ENCODE data around the gene CARMIL1.

Gene CARMIL1

GRCh38 chr6:25599516-25600085 lies 320.4 kb downstream of the CARMIL1 start:
- in situ Hi-C loops (cut with MboI; ENCODE audit: low sequenced_read_pairs): no loop called here

- in situ Hi-C loops (cut with MboI; ENCODE audit: low sequenced_read_pairs): no loop called here
Measured at GRCh38 chr6:25601800-25602673, 322.9 kb downstream of the CARMIL1 start.

DNA sequence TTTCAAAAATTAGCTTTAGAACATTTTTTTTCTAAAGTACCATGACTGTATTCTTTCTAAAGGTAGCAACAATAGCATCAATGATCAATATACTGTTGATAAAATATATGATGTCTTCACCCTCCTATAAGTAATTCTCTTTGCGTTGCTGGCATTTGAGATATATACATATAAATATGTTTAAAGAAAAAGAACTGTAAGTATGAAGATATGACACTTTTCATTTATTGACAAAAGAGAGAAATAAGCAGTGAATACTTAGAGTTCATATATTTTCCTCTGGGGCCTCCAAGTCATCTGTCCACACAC lies 323.5 kb downstream of the CARMIL1 start:
- in situ Hi-C loops (cut with MboI; ENCODE audit: low sequenced_read_pairs): no loop called here

DNA sequence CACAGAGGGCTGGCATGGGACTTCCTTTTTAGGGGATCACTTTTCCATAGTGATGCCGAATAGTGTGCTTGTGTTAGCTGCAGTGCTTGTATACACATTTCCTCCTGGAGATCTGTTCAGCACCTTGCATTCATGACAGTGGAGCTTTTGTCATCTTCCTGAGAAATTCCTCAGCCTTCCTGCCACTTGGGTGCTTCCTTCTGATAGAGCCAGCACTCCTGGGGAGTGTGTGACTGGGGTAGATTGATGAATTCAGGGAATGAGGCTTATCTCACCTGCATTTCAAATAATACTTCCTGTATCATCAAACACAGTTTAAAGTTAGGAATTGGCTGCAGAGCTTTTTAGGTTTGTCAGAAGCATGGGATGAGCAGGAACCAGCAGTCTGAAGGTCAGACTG lies 324.1 kb downstream of the CARMIL1 start:
- in situ Hi-C loops (cut with MboI; ENCODE audit: low sequenced_read_pairs): no loop called here

GRCh38 chr6:25606151-25606550 lies 327.0 kb downstream of the CARMIL1 start:
- in situ Hi-C loops (cut with MboI; ENCODE audit: low sequenced_read_pairs): no loop called here

DNA sequence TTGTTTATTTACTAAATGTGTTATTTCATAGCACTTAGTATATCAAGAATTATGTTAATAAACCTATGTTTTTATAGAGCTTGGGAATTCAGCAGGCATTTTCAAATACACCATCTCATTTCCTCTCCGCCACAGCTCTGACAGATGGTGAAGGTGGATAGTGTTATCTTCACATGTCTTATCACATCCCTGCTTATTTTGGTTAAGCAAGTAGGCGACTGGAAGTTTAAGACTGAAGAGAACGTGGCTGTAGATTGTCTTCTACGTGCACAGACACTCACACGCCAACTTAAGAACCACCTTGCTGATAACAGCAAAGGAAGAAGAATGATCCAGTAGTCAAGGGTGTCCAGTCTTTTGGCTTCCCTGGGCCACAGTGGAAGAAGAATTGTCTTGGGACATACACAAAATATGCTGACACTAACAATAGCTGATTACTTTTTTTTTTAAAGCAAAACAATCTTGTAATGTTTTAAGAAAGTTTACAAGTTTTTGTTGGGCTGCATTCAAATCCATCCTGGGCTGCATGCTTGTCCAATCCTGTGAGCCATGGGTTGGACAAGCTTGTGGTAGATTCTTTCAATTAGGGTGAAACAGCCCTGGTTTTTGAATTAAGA lies 329.5 kb downstream of the CARMIL1 start:
- in situ Hi-C loops (cut with MboI; ENCODE audit: low sequenced_read_pairs): no loop called here

DNA sequence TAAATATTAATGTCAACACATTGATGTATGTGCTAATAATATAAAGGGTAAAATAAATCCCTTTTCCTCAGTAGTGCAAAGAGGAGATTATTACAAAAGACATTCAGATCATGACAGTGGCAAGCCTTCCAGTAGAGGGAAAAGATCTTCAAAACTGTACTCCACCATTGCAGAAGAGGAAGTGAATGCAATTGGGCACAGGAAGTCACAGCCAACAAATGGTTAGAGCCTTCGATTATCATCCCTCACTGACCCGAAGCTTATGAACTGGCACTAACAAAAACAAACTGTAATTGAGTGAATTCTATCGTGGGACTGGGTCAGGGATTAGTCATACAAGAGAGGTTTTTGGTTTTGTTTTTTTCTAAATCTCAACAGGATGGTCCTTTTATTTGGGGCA lies 333.5 kb downstream of the CARMIL1 start:
- in situ Hi-C loops (cut with MboI; ENCODE audit: low sequenced_read_pairs): no loop called here

DNA sequence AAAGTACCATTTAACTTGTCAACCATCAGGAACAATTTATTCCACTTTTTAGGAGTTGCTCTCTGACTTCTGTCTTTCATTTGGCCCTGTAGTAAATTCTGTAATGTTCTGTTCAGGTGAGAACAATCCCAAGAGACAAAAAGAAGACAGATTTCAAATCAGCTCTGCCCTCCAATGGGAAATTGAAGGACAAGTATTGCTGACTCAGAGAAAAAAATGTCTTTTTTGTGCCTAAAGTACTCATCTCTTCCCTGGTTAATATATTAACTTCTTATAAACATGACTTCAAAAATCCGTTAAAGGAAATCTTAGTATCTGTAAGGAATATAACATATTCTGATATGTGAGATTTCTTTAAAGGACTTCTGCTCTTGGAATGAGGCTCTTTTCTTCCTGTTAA lies 334.2 kb downstream of the CARMIL1 start:
- in situ Hi-C loops (cut with MboI; ENCODE audit: low sequenced_read_pairs): no loop called here

- in situ Hi-C loops (cut with MboI; ENCODE audit: low sequenced_read_pairs): no loop called here
Measured at GRCh38 chr6:25614052-25614451, 334.9 kb downstream of the CARMIL1 start.

DNA sequence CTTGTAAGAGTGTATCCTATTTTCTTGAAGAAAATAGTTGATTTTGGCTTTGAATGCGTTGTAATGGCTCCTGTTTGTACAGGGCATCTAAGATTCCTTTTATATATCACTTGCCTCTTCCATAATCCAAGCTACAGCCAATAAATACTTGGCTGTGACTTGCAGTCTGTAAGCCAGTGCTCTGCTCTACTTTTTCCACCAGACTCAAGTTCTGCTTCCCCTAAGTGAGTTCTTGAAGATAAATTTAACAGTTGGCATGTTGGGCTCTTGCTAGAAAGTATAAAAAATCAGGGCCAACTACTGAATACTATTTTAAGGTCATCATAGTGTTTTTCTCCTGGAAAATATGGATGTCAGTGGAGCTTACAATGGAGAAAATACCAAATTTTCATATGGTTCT lies 336.3 kb downstream of the CARMIL1 start:
- in situ Hi-C loops (cut with MboI; ENCODE audit: low sequenced_read_pairs): no loop called here

DNA sequence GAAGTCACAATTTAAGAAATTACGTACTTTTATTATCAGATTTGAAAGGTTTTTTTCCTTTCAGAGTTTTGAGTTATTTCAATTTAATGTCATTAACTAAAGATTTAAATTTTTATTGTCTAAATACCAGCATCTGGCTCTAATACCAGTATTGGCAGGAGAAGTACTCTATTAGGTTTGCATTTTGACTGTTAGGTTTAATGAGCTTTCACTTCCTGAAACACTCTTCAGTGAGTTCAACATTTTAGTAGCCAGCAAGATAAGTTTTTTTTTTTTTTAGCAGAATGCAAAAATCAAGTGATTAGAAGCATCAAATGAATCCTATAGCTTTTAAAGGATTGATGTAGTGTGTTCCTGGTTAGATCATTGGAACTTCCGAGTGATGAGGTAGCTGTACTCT lies 338.8 kb downstream of the CARMIL1 start:
- in situ Hi-C loops (cut with MboI; ENCODE audit: low sequenced_read_pairs): no loop called here

GRCh38 chr6:25619217-25619616 lies 340.0 kb downstream of the CARMIL1 start:
- in situ Hi-C loops (cut with MboI; ENCODE audit: low sequenced_read_pairs): no loop called here

- in situ Hi-C loops (cut with MboI; ENCODE audit: low sequenced_read_pairs): no loop called here
Measured at GRCh38 chr6:25620391-25620790, 341.2 kb downstream of the CARMIL1 start.

- in situ Hi-C loops (cut with MboI; ENCODE audit: low sequenced_read_pairs): no loop called here
Measured at GRCh38 chr6:25623065-25623464, 343.9 kb downstream of the CARMIL1 start.

DNA sequence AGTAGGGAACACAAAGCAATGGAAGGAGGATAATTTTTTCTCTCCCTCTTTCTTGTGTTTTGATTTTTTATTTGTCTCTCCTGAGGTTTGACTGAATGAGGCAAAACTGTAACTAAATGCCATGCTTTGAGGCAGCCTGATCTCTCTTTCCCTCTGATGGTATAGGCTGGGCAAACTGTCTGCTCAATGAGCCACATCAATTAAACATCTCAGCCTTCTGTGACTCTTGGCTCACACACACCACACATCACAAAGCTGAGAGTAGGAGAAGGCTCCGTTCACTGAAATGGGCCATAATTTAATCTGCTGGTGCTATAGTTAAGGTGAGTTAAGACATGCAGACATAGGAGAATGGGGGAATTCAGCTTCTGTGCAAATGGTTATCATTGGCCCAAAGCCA lies 344.7 kb downstream of the CARMIL1 start:
- in situ Hi-C loops (cut with MboI; ENCODE audit: low sequenced_read_pairs): no loop called here

DNA sequence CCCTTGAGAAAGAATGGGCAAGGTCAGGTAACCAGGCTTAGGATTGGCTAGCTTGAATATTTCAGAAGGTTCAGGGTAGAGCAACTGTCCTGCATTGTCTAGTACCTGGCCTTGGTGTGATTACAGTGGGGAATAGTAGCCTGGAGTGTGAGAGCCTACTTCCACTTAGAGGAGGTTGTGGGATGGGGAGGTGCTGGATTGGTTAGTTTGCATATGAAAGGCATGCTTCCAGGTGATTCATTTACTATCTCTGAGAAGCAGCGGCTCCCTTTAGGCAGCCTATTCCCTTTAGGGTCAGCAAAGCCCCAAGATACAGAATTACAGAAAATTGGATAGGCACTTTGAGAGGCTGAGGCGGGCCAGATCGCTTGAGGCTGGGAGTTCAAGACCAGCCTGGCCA lies 347.8 kb downstream of the CARMIL1 start:
- in situ Hi-C loops (cut with MboI; ENCODE audit: low sequenced_read_pairs): no loop called here

DNA sequence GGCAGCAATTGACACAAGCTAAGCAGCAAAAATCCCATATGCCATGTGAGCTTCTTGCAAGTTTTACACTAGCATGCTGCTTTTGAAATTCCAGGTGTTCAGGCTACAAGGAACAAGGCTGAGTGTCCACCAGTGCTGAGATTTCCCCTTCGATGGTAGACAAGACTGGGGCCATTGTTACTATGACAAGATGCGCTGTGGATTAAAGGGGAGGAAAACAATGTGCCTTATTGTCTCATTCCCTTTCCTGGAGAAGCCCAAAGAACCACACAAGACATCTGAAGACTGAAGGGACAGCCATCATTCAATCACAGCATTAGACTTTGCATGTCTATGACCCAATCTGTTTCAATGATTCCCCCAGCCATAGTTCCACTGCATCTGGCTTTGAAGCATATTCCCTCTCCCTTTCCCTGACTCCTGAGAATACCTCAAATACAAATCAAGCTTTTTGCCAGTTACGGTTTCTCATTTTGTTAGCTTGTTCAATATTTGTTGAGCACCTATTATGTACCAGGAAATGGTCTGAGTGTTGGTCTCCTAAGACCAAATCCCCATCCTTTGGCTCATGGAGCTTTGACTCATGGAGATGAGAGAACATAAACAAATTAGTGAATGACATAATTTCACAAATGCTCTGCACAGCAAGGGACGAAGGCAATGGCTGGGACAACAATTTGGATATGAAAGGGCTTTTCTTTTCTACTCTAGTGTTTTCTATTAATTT lies 349.5 kb downstream of the CARMIL1 start:
- in situ Hi-C loops (cut with MboI; ENCODE audit: low sequenced_read_pairs): no loop called here

- in situ Hi-C loops (cut with MboI; ENCODE audit: low sequenced_read_pairs): no loop called here
Measured at GRCh38 chr6:25629198-25629576, 350.0 kb downstream of the CARMIL1 start.

GRCh38 chr6:25630508-25631278 lies 351.5 kb downstream of the CARMIL1 start:
- in situ Hi-C loops (cut with MboI; ENCODE audit: low sequenced_read_pairs): no loop called here

DNA sequence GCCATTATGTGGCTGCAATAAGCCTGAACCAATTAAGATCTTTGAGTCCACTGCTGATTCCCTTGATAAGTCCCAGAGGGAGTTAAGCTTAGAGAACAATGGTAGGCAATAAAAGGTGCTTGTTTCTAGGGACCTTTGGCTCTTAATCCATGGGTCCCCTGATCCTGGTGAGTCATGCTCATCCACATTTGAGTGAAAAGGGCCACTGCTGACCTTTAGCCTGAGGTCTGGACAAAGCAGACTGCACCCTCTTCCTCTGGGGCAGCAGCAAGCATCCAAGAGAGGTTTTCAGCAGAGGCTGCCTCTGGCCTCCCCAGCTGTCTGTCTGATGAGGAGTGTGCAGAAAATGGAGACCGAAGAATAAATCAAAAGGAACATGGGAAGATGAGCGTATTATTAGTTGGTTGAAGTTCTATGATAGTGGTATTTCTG lies 356.7 kb downstream of the CARMIL1 start:
- in situ Hi-C loops (cut with MboI; ENCODE audit: low sequenced_read_pairs): no loop called here

GRCh38 chr6:25637211-25637610 lies 358.0 kb downstream of the CARMIL1 start:
- in situ Hi-C loops (cut with MboI; ENCODE audit: low sequenced_read_pairs): no loop called here

Data from hTERT RPE-1 (cell line).